H1 (cell line): ENCODE measurements around the gene CNNM1. TPM values are rescaled to one million over a fixed set of nuclear protein-coding genes. Genes with fewer than 3 reads are reported as not detected.

Experiments
- CTCF ChIA-PET: fragments of 300-600 bp; sonication (Branson Sonifier 250); formaldehyde crosslinking; loops from one replicate; lab custom pipeline; 2021; ENCODE audit not compliant: partially characterized antibody; lab: Charles Lee
- POLR2A ChIA-PET: fragments of 300-600 bp; sonication (Branson Sonifier 250); formaldehyde crosslinking; loops from one replicate; lab custom pipeline; 2021; ENCODE audit warnings: inconsistent platforms; ENCODE audit not compliant: partially characterized antibody; lab: Charles Lee
- DNase-seq, 2 experiments: peaks; one replicate each; pipeline versions ENCODE4 v3.0.0 to v3.0.0-alpha.2; 2010 to 2022; ENCODE audit warnings: low spot score in 2 of 2, low read depth in 1 of 2, mixed read lengths in 1 of 2
- FAIRE-seq: peaks from 2 replicates; lab custom pipeline; 2011; peaks lifted over from hg19 to GRCh38; lab: Jason Lieb, UNC
- H2AFZ ChIP-seq: 2 replicates; pipeline ENCODE4 v1.8.1; 2012; ENCODE audit warnings: low read length, inconsistent platforms
- H2AK5ac ChIP-seq: 2 replicates; pipeline ENCODE4 v1.6.1; 2013; ENCODE audit warnings: low read depth, low read length
- H2BK120ac ChIP-seq: replicated peaks from 2 replicates; pipeline ENCODE3; 2013; ENCODE audit warnings: low read depth, low read length, inconsistent platforms
- H2BK12ac ChIP-seq: 2 replicates; pipeline ENCODE4 v1.6.1; 2013; ENCODE audit warnings: low read depth, low read length
- H2BK15ac ChIP-seq: 2 replicates; pipeline ENCODE4 v1.6.1; 2013; ENCODE audit warnings: low read length
- H2BK20ac ChIP-seq: 2 replicates; pipeline ENCODE4 v1.6.1; 2013; ENCODE audit warnings: low read length
- H2BK5ac ChIP-seq: 2 replicates; pipeline ENCODE4 v1.6.1; 2013; ENCODE audit warnings: low read depth, low read length
- H3K14ac ChIP-seq: 2 replicates; pipeline ENCODE4 v1.6.1; 2013; ENCODE audit warnings: inconsistent platforms; ENCODE audit not compliant: insufficient read length
- H3K18ac ChIP-seq: 2 replicates; pipeline ENCODE4 v1.6.1; 2013; ENCODE audit warnings: low read length; ENCODE audit errors: extremely low read depth
- H3K23ac ChIP-seq: 2 replicates; pipeline ENCODE4 v1.6.1; 2013; ENCODE audit warnings: inconsistent platforms; ENCODE audit not compliant: insufficient read length
- H3K23me2 ChIP-seq: 2 replicates; pipeline ENCODE4 v1.6.1; 2013; ENCODE audit warnings: low read depth, low read length
- H3K27ac ChIP-seq: 2 replicates; pipeline ENCODE4 v1.6.1; 2011; ENCODE audit warnings: low read depth, low read length, inconsistent platforms
- H3K27me3 ChIP-seq, 4 experiments: replicated peaks in 1 of 4; 1 replicate in 1 of 4; 2 replicates in 3 of 4; pipeline versions ENCODE4 v1.6.1 to v1.8.1; 2011 to 2013; ENCODE audit warnings: low read length in 3 of 4, mild to moderate bottlenecking in 3 of 4, inconsistent platforms in 2 of 4, mixed read lengths in 2 of 4, moderate library complexity in 1 of 4; ENCODE audit not compliant: control insufficient read depth in 3 of 4, insufficient read depth in 3 of 4; ENCODE audit errors: extremely low read depth in 1 of 4
- H3K36me3 ChIP-seq, 4 experiments: 2 replicates each; pipeline versions ENCODE4 v1.6.1 to v1.8.1; 2011 to 2013; ENCODE audit warnings: mild to moderate bottlenecking in 4 of 4, low read length in 3 of 4, moderate library complexity in 2 of 4, control low read depth in 1 of 4, inconsistent platforms in 1 of 4; ENCODE audit not compliant: insufficient read depth in 4 of 4, control insufficient read depth in 2 of 4
- H3K4ac ChIP-seq: replicated peaks from 2 replicates; pipeline ENCODE3; 2013; ENCODE audit warnings: low read length, low read depth, mixed read lengths, inconsistent platforms; ENCODE audit not compliant: insufficient read length
- H3K4me1 ChIP-seq, 4 experiments: replicated peaks in 1 of 4; 1 replicate in 1 of 4; 2 replicates in 3 of 4; pipeline versions ENCODE4 v1.6.1 to v1.8.1; 2011 to 2013; ENCODE audit warnings: low read length in 3 of 4, inconsistent platforms in 2 of 4, mixed read lengths in 1 of 4; ENCODE audit not compliant: insufficient read depth in 4 of 4, control insufficient read depth in 3 of 4
- H3K4me2 ChIP-seq, 2 experiments: 2 replicates each; pipeline versions ENCODE4 v1.6.1 to v1.8.1; 2011 to 2013; ENCODE audit warnings: low read depth in 2 of 2, low read length in 2 of 2, control low read depth in 1 of 2, inconsistent platforms in 1 of 2, mild to moderate bottlenecking in 1 of 2; ENCODE audit not compliant: insufficient read depth in 1 of 2
- H3K4me3 ChIP-seq, 4 experiments: fragments of 200-600, 300-600 bp in 1 of 4; sonication (generic), shearing (Covaris generic), sonication (Bioruptor Twin) in 1 of 4; 2 replicates each; pipeline versions ENCODE4 v1.5.1 to v1.8.1; 2011 to 2016; ENCODE audit warnings: low read length in 4 of 4, low read depth in 3 of 4, control low read depth in 2 of 4, inconsistent platforms in 2 of 4, mild to moderate bottlenecking in 2 of 4, mixed read lengths in 1 of 4, moderate library complexity in 1 of 4; ENCODE audit not compliant: insufficient read depth in 2 of 4; ENCODE audit errors: extremely low read depth in 1 of 4
- H3K56ac ChIP-seq: replicated peaks from 2 replicates; pipeline ENCODE3; 2013; ENCODE audit warnings: low read depth, mild to moderate bottlenecking, mixed read lengths, low read length, inconsistent platforms; ENCODE audit not compliant: insufficient read length
- H3K79me1 ChIP-seq: 2 replicates; pipeline ENCODE4 v1.6.1; 2013; ENCODE audit warnings: low read depth, low read length, control low read depth
- H3K79me2 ChIP-seq, 2 experiments: 2 replicates each; pipeline versions ENCODE4 v1.6.1 to v1.8.1; 2012 to 2013; ENCODE audit warnings: low read length in 2 of 2, mild to moderate bottlenecking in 2 of 2, inconsistent platforms in 1 of 2; ENCODE audit not compliant: insufficient read depth in 2 of 2, control insufficient read depth in 1 of 2
- H3K9ac ChIP-seq, 4 experiments: replicated peaks in 1 of 4; 1 replicate in 1 of 4; 2 replicates in 3 of 4; pipeline versions ENCODE4 v1.6.1 to v1.8.1; 2011 to 2013; ENCODE audit warnings: low read depth in 3 of 4, low read length in 3 of 4, control low read depth in 2 of 4, mild to moderate bottlenecking in 2 of 4, moderate library complexity in 2 of 4, inconsistent platforms in 1 of 4; ENCODE audit errors: extremely low read depth in 1 of 4
- H3K9me3 ChIP-seq, 2 experiments: 2 replicates each; pipeline versions ENCODE4 v1.6.1 to v1.8.1; 2012 to 2013; ENCODE audit warnings: mild to moderate bottlenecking in 2 of 2, moderate library complexity in 2 of 2, control low read depth in 1 of 2, inconsistent platforms in 1 of 2, low read depth in 1 of 2, low read length in 1 of 2, mixed read lengths in 1 of 2; ENCODE audit not compliant: insufficient read depth in 2 of 2
- H4K20me1 ChIP-seq, 2 experiments: replicated peaks in 1 of 2; 2 replicates each; pipeline versions ENCODE3 to v1.8.1; 2011 to 2013; ENCODE audit warnings: inconsistent platforms in 2 of 2, low read length in 2 of 2, mild to moderate bottlenecking in 1 of 2; ENCODE audit not compliant: insufficient read depth in 2 of 2, control insufficient read depth in 1 of 2
- H4K5ac ChIP-seq: 2 replicates; pipeline ENCODE4 v1.6.1; 2013; ENCODE audit warnings: low read length, low read depth, mixed read lengths, inconsistent platforms; ENCODE audit not compliant: insufficient read length
- H4K8ac ChIP-seq: 2 replicates; pipeline ENCODE4 v1.8.0; 2013; ENCODE audit warnings: mild to moderate bottlenecking, moderate library complexity, low read length, inconsistent platforms; ENCODE audit not compliant: insufficient read depth; ENCODE audit errors: extremely low read depth
- H4K91ac ChIP-seq: replicated peaks from 2 replicates; pipeline ENCODE3; 2013; ENCODE audit warnings: low read length, mixed read lengths, inconsistent platforms; ENCODE audit not compliant: insufficient read length
- CBX8 ChIP-seq: fragments of 300-800, 300-1000 bp; sonication (generic); IDR thresholded peaks from 2 replicates; pipeline ENCODE4 v1.7.1; 2016; ENCODE audit warnings: low read depth, low read length, borderline replicate concordance
- CHD1 ChIP-seq: IDR thresholded peaks from 2 replicates; pipeline ENCODE4 v1.6.1; 2012; ENCODE audit warnings: low read depth, low read length, improper control_type of control experiment
- EZH2 ChIP-seq: fragments of 200-600 bp; sonication (generic); IDR thresholded peaks from 2 replicates; pipeline ENCODE4 v1.7.1; 2012; ENCODE audit warnings: low read depth, mild to moderate bottlenecking, moderate library complexity, low read length, inconsistent platforms; ENCODE audit not compliant: severe bottlenecking
- MAFK ChIP-seq: IDR thresholded peaks from 2 replicates; pipeline ENCODE4 v1.6.1; 2012; ENCODE audit warnings: low read depth, mild to moderate bottlenecking, improper control_type of control experiment, low read length
- PHF8 ChIP-seq: fragments of 200-600 bp; sonication (generic); conservative IDR thresholded peaks from 2 replicates; pipeline ENCODE4 v1.7.1; 2012; ENCODE audit warnings: low read depth, mild to moderate bottlenecking, inconsistent platforms, low read length, moderate library complexity
- TAF1 ChIP-seq: IDR thresholded peaks from 2 replicates; pipeline ENCODE4 v1.6.1; 2011; ENCODE audit warnings: mild to moderate bottlenecking, low read depth, low read length
- TEAD4 ChIP-seq: IDR thresholded peaks from 2 replicates; pipeline ENCODE4 v1.6.1; 2012; ENCODE audit warnings: low read depth, low read length, inconsistent platforms, mixed read lengths
- polyA plus RNA-seq, 7 experiments: library from polyadenylated mRNA; depleted of rRNA in 3 of 7; stranded (reverse) in 5 of 7; unstranded in 2 of 7; fragments of >200 nt in 5 of 7; fragments of 200-250 nt in 2 of 7; gene quantifications; 1 replicate in 5 of 7; 2 replicates in 1 of 7; 4 replicates in 1 of 7; pipeline versions ENCODE4 v1.2.1 to v1.2.3, GENCODE V29; 2011 to 2013; ENCODE audit warnings: missing spikeins in 2 of 7, mixed read lengths in 2 of 7
- total RNA-seq: library from RNA; stranded (reverse); fragmentation: NEBNext Ultra II Directional; extraction: Animal tissue kit (Norgen Biotek cat#: 25700); gene quantifications from 2 replicates; pipeline ENCODE4 v1.2.1, GENCODE V29; 2021

The CNNM1 gene
- total and polyA plus RNA-seq, 2 of the 8 experiments (the other 6 are each of a cell fraction or from before 2014, with no cell fraction given), result 0.74 to 0.92 TPM

DNA sequence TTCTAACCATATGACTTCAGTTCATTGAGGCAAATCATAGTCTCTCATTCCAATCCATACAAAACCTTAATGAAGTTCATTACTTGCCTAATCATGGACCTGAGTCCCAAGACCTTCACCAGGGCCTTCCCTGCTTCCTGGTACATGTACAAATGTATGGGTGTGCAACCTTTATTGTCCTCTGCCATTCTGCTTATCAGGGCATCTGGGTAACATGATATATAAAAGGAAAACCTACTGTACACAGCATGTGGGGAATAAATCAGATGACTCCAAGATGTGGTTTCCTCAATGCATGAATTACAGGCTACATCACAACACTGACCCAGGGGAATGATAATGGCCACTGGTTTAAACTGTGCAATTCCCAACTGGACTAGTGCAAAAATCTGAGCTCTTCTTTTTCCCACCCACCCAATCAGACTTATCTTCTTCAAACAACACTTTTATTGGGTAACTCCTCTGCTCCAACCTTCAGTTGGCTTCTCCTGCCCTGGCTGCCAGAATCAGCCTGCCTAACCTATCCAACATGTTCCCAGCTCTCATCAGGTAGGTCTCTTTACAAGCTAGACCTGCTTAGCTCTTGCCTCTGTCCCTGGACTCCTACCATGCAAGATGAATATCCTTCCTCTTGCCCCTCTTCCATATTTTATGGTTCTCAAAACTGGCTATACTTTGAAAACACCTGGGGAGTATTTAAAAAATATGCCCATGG, 89.9 kb downstream of the CNNM1 start:
- POLR2A ChIA-PET, result interaction anchor here (0.6 to 3.9 kb wide), 4 partner anchors 8 to 37 kb away, joined by 3 to 17 read pairs (median 3); partner anchors contain the start of gene GOT1
- no peak overlapping the region for H4K5ac ChIP-seq

More for the DNA sequence above, 89.9 kb downstream of the CNNM1 start:
- Histone ChIP-seq H3K9me3 (no peaks in the 10 kb centered on the region), H4K20me1 (peaks cover 3% of the 10 kb centered on the region in 2 experiments), H2BK5ac (no peak overlapping the region), H3K4me3 (no peak overlapping the region), H2BK120ac (no peak overlapping the region), H3K4me1 (no peaks in the 10 kb centered on the region), H2BK20ac (no peak overlapping the region), H3K14ac (no peak overlapping the region), H3K36me3 (peaks cover 3 to 19% (median 11%) of the 10 kb centered on the region in 4 experiments; a peak in 6 of 8 replicates), H3K9ac (no peak overlapping the region), H3K4ac (no peak overlapping the region), H2AK5ac (no peak overlapping the region), H3K23me2 (no peaks in the 10 kb centered on the region), H2AFZ (no peak overlapping the region), H4K91ac (no peak overlapping the region), H3K79me2 (peaks cover 0 to 13% of the 10 kb centered on the region in 2 experiments; a peak in 1 of 4 replicates), H3K18ac (no peak overlapping the region), H3K27me3 (no peaks in the 10 kb centered on the region), H2BK12ac (no peak overlapping the region), H3K56ac (no peak overlapping the region), H3K23ac (no peak overlapping the region), H3K4me2 (no peak overlapping the region), H3K79me1 (no peaks in the 10 kb centered on the region; the same call in 1 of the 2 replicates), H3K27ac (no peak overlapping the region), H2BK15ac (no peak overlapping the region), H4K8ac (no peak overlapping the region)
- FAIRE-seq (no peak), DNase-seq (no peak)
- CTCF ChIA-PET, result interaction anchor here (0.9 to 2.3 kb wide), 5 partner anchors 11 to 66 kb away, joined by 3 to 6 read pairs (median 3); partner anchors contain the start of gene GOT1
- TF ChIP-seq TAF1 (no peak), MAFK (no peak), PHF8 (no peak), CBX8 (no peak), CHD1 (no peak), EZH2 (no peak), TEAD4 (no peak)
